ENCODE data around the gene MMEL1.

GRCh38 chr1:2641381-2642130 is 8.7 kb upstream of the MMEL1 start:
- TF ChIP-seq RAD21 (conservative IDR thresholded peaks at IDR 0.05 in 1 of 2, IDR thresholded peaks at IDR 0.05 in 1 of 2) = no peak
- TF ChIP-seq POLR2A (IDR thresholded peaks at IDR 0.05; ENCODE audit: low read length) = no peak
- TF ChIP-seq CTCF (IDR thresholded peaks at IDR 0.05) = no peak
- TF ChIP-seq MAZ (IDR thresholded peaks at IDR 0.05; ENCODE audit: borderline replicate concordance, low read depth, low read length) = no peak
- no peak for TF ChIP-seq ESRRA (IDR thresholded peaks at IDR 0.05; ENCODE audit: borderline replicate concordance, low read length)
- TF ChIP-seq EP300 (IDR thresholded peaks at IDR 0.05) = no peak
- TF ChIP-seq, protein P1, sequence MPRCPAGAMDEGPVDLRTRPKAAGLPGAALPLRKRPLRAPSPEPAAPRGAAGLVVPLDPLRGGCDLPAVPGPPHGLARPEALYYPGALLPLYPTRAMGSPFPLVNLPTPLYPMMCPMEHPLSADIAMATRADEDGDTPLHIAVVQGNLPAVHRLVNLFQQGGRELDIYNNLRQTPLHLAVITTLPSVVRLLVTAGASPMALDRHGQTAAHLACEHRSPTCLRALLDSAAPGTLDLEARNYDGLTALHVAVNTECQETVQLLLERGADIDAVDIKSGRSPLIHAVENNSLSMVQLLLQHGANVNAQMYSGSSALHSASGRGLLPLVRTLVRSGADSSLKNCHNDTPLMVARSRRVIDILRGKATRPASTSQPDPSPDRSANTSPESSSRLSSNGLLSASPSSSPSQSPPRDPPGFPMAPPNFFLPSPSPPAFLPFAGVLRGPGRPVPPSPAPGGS (IDR thresholded peaks at IDR 0.05) = no peak
